SJSA1 (cell line): ENCODE results near the gene APOBEC3C. TPM values are rescaled to one million over a fixed set of nuclear protein-coding genes. Genes with fewer than 3 reads are reported as not detected.
A peak's percentile ranks its signal among the peaks of the same experiment; 100 is the strongest.
"Not testable (repeated sequence)": the region's sequence is repeated elsewhere in the genome, so short reads cannot be mapped to it uniquely, and the experiment has no call there.

Experiments
- DNase-seq, 2 experiments: peaks; one replicate each; pipeline ENCODE4 v3.0.0-alpha.2; 2015 to 2020; ENCODE audit warnings: low spot score in 2 of 2, low read depth in 1 of 2
- H3K27ac ChIP-seq: fragments of 250-450 bp; sonication (Bioruptor Pico); 2 replicates; pipeline ENCODE4 v1.5.1; 2020; ENCODE audit warnings: mild to moderate bottlenecking, moderate library complexity
- H3K27me3 ChIP-seq: fragments of 250-450 bp; sonication (Bioruptor Pico); replicated peaks from 2 replicates; pipeline ENCODE4 v1.5.1; 2020; ENCODE audit warnings: mild to moderate bottlenecking, moderate library complexity
- H3K36me3 ChIP-seq: fragments of 250-450 bp; sonication (Bioruptor Pico); 2 replicates; pipeline ENCODE4 v1.5.1; 2020; ENCODE audit warnings: mild to moderate bottlenecking
- H3K4me1 ChIP-seq: fragments of 250-450 bp; sonication (Bioruptor Pico); replicated peaks from 2 replicates; pipeline ENCODE4 v1.6.1; 2021; ENCODE audit warnings: mild to moderate bottlenecking
- H3K4me3 ChIP-seq: fragments of 250-450 bp; sonication (Bioruptor Pico); 2 replicates; pipeline ENCODE4 v1.5.1; 2020; ENCODE audit warnings: mild to moderate bottlenecking
- H3K9me3 ChIP-seq: fragments of 250-450 bp; sonication (Bioruptor Pico); replicated peaks from 2 replicates; pipeline ENCODE4 v1.5.1; 2020; ENCODE audit warnings: mild to moderate bottlenecking
- total RNA-seq: library from RNA; depleted of rRNA; stranded (reverse); fragments of >200 nt; shearing (Covaris generic); gene quantifications from 2 replicates; pipeline ENCODE4 v1.2.3, GENCODE V29; 2014

APOBEC3C gene
- total RNA-seq, 1 experiment from 2014 or later: 3.4 TPM

- no peaks in the 10 kb centered on the region for H3K27me3 ChIP-seq
- H3K27ac ChIP-seq: no peak overlapping the region
- H3K4me1 ChIP-seq: no peaks in the 10 kb centered on the region
- H3K36me3 ChIP-seq: 0 out of 2 replicates have a peak, but pooled peaks cover 7% of the 10 kb centered on the region
- DNase-seq: no peak
- no peak overlapping the region for H3K4me3 ChIP-seq
- no peaks in the 10 kb centered on the region; the same call in 1 of the 2 replicates for H3K9me3 ChIP-seq
Observed at GRCh38 chr22:38989466-38989865, 24.6 kb upstream of the APOBEC3C start.

- H3K27me3 ChIP-seq, H3K4me1 ChIP-seq, H3K36me3 ChIP-seq, H3K27ac ChIP-seq, H3K9me3 ChIP-seq, DNase-seq, H3K4me3 ChIP-seq: not testable (repeated sequence)
Observed at GRCh38 chr22:38992871-38993371, 21.1 kb upstream of the APOBEC3C start.

GRCh38 chr22:38996105-38996504 lies 18.0 kb upstream of the APOBEC3C start:
- no peaks in the 10 kb centered on the region for H3K4me1 ChIP-seq
- no peak overlapping the region for H3K4me3 ChIP-seq
- H3K27me3 ChIP-seq: no peaks in the 10 kb centered on the region; the same call in 1 of the 2 replicates
- no peak for DNase-seq
- no peak overlapping the region for H3K27ac ChIP-seq
- H3K36me3 ChIP-seq: no peaks in the 10 kb centered on the region
- H3K9me3 ChIP-seq: no peaks in the 10 kb centered on the region

GRCh38 chr22:38997518-38997917 lies 16.5 kb upstream of the APOBEC3C start:
- Histone ChIP-seq H3K4me1 (no peaks in the 10 kb centered on the region), H3K9me3 (no peaks in the 10 kb centered on the region), H3K36me3 (no peaks in the 10 kb centered on the region), H3K27me3 (no peaks in the 10 kb centered on the region; the same call in none of the 2 replicates), H3K4me3 (no peak overlapping the region), H3K27ac (no peak overlapping the region)
- DNase-seq: no peak

- H3K27me3 ChIP-seq: no peaks in the 10 kb centered on the region; the same call in none of the 2 replicates
- peaks cover 4% of the 10 kb centered on the region; the same call in 1 of the 2 replicates for H3K4me1 ChIP-seq
- H3K4me3 ChIP-seq: no peak overlapping the region
- H3K27ac ChIP-seq: no peak overlapping the region
- H3K36me3 ChIP-seq: no peaks in the 10 kb centered on the region
- H3K9me3 ChIP-seq: no peaks in the 10 kb centered on the region
- DNase-seq: peak; percentile 71 to 80
Observed at GRCh38 chr22:39003165-39003638, 10.9 kb upstream of the APOBEC3C start.

GRCh38 chr22:39007177-39007576 lies 6.9 kb upstream of the APOBEC3C start:
- no peak for DNase-seq
- no peaks in the 10 kb centered on the region for H3K27me3 ChIP-seq

GRCh38 chr22:39008271-39008850 lies 5.7 kb upstream of the APOBEC3C start:
- not testable (repeated sequence) for H3K27ac ChIP-seq, H3K36me3 ChIP-seq

More at GRCh38 chr22:39007177-39007576, 6.9 kb upstream of the APOBEC3C start:
- Histone ChIP-seq H3K36me3 (no peaks in the 10 kb centered on the region), H3K9me3 (no peaks in the 10 kb centered on the region), H3K27ac (no peak overlapping the region), H3K4me3 (no peak overlapping the region), H3K4me1 (peaks cover 4% of the 10 kb centered on the region; the same call in 1 of the 2 replicates)

GRCh38 chr22:39010946-39011345 lies 3.1 kb upstream of the APOBEC3C start:
- Histone ChIP-seq H3K36me3 (no peaks in the 10 kb centered on the region), H3K27ac (no peak overlapping the region), H3K9me3 (no peaks in the 10 kb centered on the region), H3K4me3 (no peak overlapping the region), H3K27me3 (no peaks in the 10 kb centered on the region), H3K4me1 (peaks cover 16% of the 10 kb centered on the region)
- no peak for DNase-seq

More at GRCh38 chr22:39008271-39008850, 5.7 kb upstream of the APOBEC3C start:
- H3K9me3 ChIP-seq, H3K4me3 ChIP-seq, DNase-seq, H3K4me1 ChIP-seq, H3K27me3 ChIP-seq: not testable (repeated sequence)

GRCh38 chr22:39012533-39013511 lies 1.2 kb upstream of the APOBEC3C start:
- Histone ChIP-seq H3K4me1 (peaks cover 16% of the 10 kb centered on the region), H3K4me3 (no peak overlapping the region), H3K36me3 (no peaks in the 10 kb centered on the region), H3K27ac (no peak overlapping the region), H3K9me3 (no peaks in the 10 kb centered on the region), H3K27me3 (no peaks in the 10 kb centered on the region)
- no peak for DNase-seq

- not testable (repeated sequence) for H3K27ac ChIP-seq, H3K9me3 ChIP-seq, H3K27me3 ChIP-seq, DNase-seq, H3K4me3 ChIP-seq, H3K36me3 ChIP-seq
- peaks cover 16% of the 10 kb centered on the region for H3K4me1 ChIP-seq
Observed at GRCh38 chr22:39013561-39013941, 506 bp upstream of the APOBEC3C start.

GRCh38 chr22:39014723-39015121 lies 665 bp downstream of the APOBEC3C start:
- Histone ChIP-seq H3K4me1 (peaks cover 16% of the 10 kb centered on the region), H3K27ac (0 out of 2 replicates have a peak overlapping the region, but pooled peaks have one; percentile 30), H3K4me3 (peak overlapping the region; percentile 31)
- H3K9me3 ChIP-seq, H3K27me3 ChIP-seq, DNase-seq, H3K36me3 ChIP-seq: not testable (repeated sequence)

- no peak for DNase-seq
- Histone ChIP-seq H3K27me3 (no peaks in the 10 kb centered on the region), H3K36me3 (no peaks in the 10 kb centered on the region), H3K9me3 (no peaks in the 10 kb centered on the region), H3K27ac (no peak overlapping the region), H3K4me3 (no peak overlapping the region), H3K4me1 (peaks cover 17% of the 10 kb centered on the region)
Observed at GRCh38 chr22:39016592-39016991, 2.5 kb downstream of the APOBEC3C start.

GRCh38 chr22:39017596-39018365 lies 3.7 kb downstream of the APOBEC3C start:
- H3K27me3 ChIP-seq: no peaks in the 10 kb centered on the region
- no peaks in the 10 kb centered on the region for H3K9me3 ChIP-seq
- no peaks in the 10 kb centered on the region for H3K36me3 ChIP-seq
- DNase-seq: no peak
- H3K4me1 ChIP-seq: peaks cover 20% of the 10 kb centered on the region
- no peak overlapping the region for H3K27ac ChIP-seq
- no peak overlapping the region for H3K4me3 ChIP-seq
